ENCODE data around the gene TMEM30A.

TMEM30A gene

DNA sequence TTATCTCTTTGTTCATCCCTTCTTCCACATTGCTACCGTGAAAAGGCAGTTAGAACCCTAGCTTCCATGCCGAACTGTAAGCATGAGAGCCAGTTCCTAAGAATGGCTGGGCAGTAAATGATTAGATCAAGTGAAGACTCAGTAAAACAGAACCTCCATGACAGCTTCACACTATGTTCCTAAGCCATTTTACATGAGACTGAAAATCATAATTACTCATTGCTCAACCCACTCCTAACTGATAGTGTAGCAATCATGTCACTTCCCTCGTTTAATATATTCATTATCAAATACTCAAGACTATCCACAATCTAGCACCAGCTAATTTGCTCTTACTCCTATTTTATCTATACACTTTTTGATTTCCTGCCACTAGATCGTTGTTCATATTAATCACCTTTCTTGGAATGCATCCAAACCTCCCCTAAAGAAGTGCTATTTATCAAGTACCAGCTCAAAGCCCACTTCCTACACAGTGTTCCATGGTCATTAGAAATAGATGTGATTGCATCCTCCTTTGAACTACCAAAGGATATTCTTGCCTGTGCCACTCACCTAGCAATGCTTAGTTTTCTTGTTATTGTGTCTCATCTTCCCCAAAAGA lies 6.0 kb downstream of the TMEM30A start:
- Mint-ChIP-seq H3K4me1 (peaks cover 36% of the 10 kb centered on the region), H3K36me3 (ENCODE audit: low read depth) (peaks cover 24% of the 10 kb centered on the region), H3K4me3 (no peak overlapping the region), H3K9me3 (no peaks in the 10 kb centered on the region), H3K27me3 (ENCODE audit: low read depth) (no peaks in the 10 kb centered on the region), H3K27ac (peak overlapping the region in 2 of 3 experiments; percentile 8 to 22)
- TF ChIP-seq, protein P1, sequence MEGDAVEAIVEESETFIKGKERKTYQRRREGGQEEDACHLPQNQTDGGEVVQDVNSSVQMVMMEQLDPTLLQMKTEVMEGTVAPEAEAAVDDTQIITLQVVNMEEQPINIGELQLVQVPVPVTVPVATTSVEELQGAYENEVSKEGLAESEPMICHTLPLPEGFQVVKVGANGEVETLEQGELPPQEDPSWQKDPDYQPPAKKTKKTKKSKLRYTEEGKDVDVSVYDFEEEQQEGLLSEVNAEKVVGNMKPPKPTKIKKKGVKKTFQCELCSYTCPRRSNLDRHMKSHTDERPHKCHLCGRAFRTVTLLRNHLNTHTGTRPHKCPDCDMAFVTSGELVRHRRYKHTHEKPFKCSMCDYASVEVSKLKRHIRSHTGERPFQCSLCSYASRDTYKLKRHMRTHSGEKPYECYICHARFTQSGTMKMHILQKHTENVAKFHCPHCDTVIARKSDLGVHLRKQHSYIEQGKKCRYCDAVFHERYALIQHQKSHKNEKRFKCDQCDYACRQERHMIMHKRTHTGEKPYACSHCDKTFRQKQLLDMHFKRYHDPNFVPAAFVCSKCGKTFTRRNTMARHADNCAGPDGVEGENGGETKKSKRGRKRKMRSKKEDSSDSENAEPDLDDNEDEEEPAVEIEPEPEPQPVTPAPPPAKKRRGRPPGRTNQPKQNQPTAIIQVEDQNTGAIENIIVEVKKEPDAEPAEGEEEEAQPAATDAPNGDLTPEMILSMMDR (IDR thresholded peaks at IDR 0.05; ENCODE audit: unreplicated experiment in 3 of 3): no peak

DNA sequence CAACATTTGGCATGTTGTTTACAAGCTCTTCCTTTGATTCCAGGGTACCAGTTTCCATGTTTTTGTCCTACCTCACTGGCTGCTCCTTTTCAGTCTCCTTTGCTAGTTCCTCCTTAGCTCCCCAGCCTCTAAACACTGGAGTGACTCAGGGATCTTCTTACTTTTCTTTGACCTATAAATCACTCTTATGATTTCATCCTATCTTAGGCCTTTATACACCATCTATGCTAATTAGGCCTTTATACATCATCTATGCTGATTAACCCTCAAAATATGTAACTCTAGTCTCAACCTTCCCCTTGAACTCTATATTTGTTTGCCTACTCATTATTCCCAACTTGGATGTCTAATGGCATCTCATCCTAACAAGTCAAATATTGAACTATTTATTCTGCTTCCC lies 9.5 kb downstream of the TMEM30A start:
- H3K9me3 Mint-ChIP-seq: no peaks in the 10 kb centered on the region
- no peak overlapping the region for H3K27ac Mint-ChIP-seq
- H3K27me3 Mint-ChIP-seq (ENCODE audit: low read depth): no peaks in the 10 kb centered on the region
- H3K36me3 Mint-ChIP-seq (ENCODE audit: low read depth): peaks cover 51% of the 10 kb centered on the region
- H3K4me1 Mint-ChIP-seq: peaks cover 18% of the 10 kb centered on the region
- TF ChIP-seq, protein P1 (IDR thresholded peaks at IDR 0.05; ENCODE audit: unreplicated experiment in 3 of 3): no peak
- no peak overlapping the region for H3K4me3 Mint-ChIP-seq

DNA sequence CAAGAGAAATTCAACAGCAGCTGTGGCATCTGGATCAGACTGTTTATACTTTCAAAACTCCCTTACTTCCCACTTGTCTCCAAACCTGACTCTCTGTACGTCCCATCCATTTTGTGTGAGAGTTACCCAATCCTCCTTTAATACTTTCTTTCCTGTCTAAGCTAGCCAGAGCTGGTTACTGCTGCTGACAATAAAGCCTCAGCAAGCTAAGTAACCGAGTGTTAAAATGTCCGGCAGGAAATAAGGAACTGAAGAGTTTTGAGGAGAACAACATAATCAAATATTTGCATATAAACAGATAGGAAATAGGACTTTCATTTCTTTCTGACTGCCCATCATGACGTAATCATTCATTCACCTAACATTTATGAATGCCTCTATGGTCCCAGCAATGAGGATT lies 11.6 kb downstream of the TMEM30A start:
- H3K36me3 Mint-ChIP-seq (ENCODE audit: low read depth): peaks cover 50% of the 10 kb centered on the region
- no peaks in the 10 kb centered on the region for H3K4me1 Mint-ChIP-seq
- no peak overlapping the region for H3K27ac Mint-ChIP-seq

DNA sequence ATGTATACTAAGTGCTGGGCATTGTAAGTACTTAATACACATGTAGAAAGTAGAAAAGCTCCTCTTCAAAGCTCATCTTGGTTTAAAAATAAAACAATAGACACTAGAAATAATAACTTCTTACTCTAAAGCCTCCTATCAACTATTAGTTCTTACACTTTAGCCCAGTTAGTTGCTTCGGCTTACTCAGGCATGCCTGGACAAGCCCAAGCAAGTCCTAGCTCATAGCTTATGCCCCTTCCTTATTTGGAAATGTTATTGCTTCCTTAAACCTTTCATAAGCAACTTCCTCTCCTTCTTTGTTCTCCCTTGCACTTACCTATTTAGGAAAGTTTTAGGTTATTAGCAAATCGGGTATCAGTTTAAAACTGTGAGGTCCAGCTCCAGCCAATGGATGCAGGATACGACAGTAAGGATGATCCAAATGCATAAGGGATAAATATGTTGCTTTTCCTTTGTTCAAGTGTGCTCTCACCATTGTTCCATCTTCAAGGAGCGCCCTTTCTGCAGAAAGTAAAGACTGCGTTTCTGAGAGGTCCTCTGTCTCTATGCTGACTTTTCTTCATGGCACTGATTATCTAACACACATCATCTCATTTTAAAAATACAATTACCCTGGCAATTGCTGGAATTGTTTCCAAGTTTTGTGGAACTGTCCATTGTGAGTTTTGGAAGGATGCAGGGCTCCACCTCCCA lies 12.3 kb downstream of the TMEM30A start:
- TF ChIP-seq, protein P1 (IDR thresholded peaks at IDR 0.05; ENCODE audit: unreplicated experiment in 3 of 3): no peak

More for the DNA sequence above, 11.6 kb downstream of the TMEM30A start:
- Mint-ChIP-seq H3K27me3 (ENCODE audit: low read depth) (no peaks in the 10 kb centered on the region), H3K9me3 (no peaks in the 10 kb centered on the region), H3K4me3 (no peak overlapping the region)
- TF ChIP-seq, protein P1 (IDR thresholded peaks at IDR 0.05; ENCODE audit: unreplicated experiment in 3 of 3): no peak

DNA sequence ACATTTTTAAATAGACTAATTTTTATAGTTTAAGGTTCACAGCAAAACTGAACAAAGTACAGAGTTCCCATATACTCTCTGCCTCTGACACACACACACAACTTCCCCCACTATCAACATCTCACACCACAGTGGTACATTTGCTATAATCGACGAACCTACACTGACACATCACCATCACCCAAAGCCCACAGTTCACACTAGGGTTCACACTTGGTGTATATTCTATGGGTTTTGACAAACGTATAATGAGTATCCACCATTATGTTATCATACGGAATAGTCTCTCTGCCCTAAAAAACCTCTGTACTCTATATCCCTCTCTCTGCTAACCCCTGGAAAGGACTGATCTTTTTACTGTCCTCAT lies 15.6 kb downstream of the TMEM30A start:
- H3K4me3 Mint-ChIP-seq: no peak overlapping the region
- no peaks in the 10 kb centered on the region for H3K27me3 Mint-ChIP-seq (ENCODE audit: low read depth)
- no peak overlapping the region for H3K27ac Mint-ChIP-seq
- TF ChIP-seq, protein P1 (IDR thresholded peaks at IDR 0.05; ENCODE audit: unreplicated experiment in 3 of 3): no peak
- no peaks in the 10 kb centered on the region for H3K9me3 Mint-ChIP-seq
- peaks cover 32% of the 10 kb centered on the region for H3K36me3 Mint-ChIP-seq (ENCODE audit: low read depth)
- H3K4me1 Mint-ChIP-seq: peaks cover 11% of the 10 kb centered on the region

More for the DNA sequence above, 12.3 kb downstream of the TMEM30A start:
- Mint-ChIP-seq H3K36me3 (ENCODE audit: low read depth) (peaks cover 50% of the 10 kb centered on the region), H3K4me1 (peaks cover 6% of the 10 kb centered on the region), H3K27ac (no peak overlapping the region), H3K4me3 (no peak overlapping the region), H3K27me3 (ENCODE audit: low read depth) (no peaks in the 10 kb centered on the region), H3K9me3 (no peaks in the 10 kb centered on the region)
